Ramos (cell line): ENCODE measurements around the gene SCGB1C2.

ENCODE experiments used
- in situ Hi-C: fragments of 300-500 bp; cut with MboI; formaldehyde crosslinking; loops from one replicate; pipeline ENCODE4 v1.14.3; 2022; ENCODE audit warnings: low sequenced_read_pairs; ENCODE audit not compliant: unreplicated experiment

Gene SCGB1C2

DNA sequence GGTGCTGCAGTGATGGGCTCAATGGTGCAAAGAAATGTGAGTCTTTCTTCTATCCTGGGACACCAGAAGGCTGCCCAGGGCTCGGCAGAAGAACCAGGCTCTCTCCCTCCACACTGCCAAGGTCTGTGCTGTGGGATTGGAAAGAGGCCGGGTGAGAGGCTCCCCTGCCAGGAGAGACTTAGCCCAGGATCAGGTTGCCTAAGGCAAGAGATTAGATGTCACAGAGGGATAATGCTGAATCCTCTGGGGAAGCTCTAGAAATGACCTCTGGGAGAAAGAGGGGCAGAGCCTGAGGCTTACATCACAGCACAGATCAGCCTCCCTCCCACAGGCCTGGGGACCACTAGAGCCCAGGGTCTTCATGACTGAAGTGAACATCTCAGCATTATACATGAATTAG, 49.8 kb downstream of the SCGB1C2 start:
- in situ Hi-C loops: no loop called here
